Inferior parietal cortex (tissue), 1 donor: ENCODE measurements around the gene BLACAT1.
A peak's percentile ranks its signal among the peaks of the same experiment; 100 is the strongest.
"Not testable (repeated sequence)": the region's sequence is repeated elsewhere in the genome, so short reads cannot be mapped to it uniquely, and the experiment has no call there.

Experiments
- DNase-seq: peaks from one replicate; pipeline ENCODE4 v3.0.0-alpha.2; 2016; ENCODE audit errors: extremely low spot score

The BLACAT1 gene

GRCh38 chr1:205484985-205485967 lies 29.4 kb upstream of the BLACAT1 start:
- DNase-seq, result peak; percentile 92

DNA sequence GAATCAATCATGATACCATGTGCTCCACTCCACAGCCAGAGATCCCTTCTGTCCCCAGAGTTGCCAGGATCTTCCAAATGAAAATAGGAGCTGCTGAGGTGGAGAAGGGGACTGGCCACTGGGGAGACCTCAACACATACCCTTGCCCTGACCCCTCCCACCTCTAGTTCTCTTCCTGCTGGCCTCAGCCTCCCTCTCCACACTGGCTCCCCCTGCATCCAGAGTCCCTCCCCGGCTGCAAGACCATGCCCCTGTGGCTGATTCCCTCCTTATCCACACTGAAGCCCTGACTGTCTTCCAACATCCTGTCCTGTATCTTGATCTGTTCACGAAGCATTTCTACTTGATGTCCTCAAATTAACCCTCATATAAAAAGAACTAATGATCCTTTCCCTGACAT lies 27.5 kb upstream of the BLACAT1 start:
- no peak for DNase-seq

DNA sequence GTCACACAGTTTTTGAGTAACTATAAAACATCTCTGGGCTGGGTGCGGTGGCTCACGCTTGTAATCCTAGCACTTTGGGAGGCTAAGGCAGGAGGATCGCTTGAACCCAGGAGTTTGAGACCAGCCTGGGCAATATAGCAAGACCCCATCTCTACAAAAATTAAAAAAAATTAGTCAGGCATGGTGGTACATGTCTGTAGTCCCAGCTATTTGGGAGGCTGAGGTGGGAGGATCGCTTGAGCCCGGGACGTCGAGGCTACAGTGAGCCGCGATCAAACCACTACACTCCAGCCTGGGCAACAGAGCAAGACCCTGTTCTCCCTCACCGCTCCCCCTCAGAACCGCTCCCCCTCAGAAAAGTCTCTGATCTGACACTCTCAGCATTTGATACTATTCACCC lies 26.7 kb upstream of the BLACAT1 start:
- not testable (repeated sequence) for DNase-seq

- no peak for DNase-seq
Measured at GRCh38 chr1:205481629-205482151, 25.8 kb upstream of the BLACAT1 start.

DNA sequence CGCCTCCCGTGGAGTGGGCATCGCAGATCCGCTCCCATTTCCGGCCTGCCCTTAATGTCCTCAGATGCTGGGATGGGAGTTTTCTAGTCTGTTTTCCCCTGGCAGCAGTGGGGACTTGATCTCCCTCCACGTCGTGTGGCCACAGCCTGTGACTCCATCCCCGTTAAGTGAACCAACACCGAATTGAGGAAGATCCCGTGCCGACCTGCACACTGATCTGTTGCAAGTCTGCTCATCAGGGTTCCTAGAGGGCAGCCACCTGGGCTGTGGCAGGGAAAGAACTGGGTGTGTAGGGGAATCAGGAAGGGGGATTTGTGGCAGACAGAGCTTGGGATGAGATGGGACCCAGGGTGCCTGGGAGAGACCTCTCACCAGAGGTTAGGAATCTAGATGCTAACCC lies 25.4 kb upstream of the BLACAT1 start:
- DNase-seq, result no peak

GRCh38 chr1:205480349-205480985 lies 24.6 kb upstream of the BLACAT1 start:
- no peak for DNase-seq

DNA sequence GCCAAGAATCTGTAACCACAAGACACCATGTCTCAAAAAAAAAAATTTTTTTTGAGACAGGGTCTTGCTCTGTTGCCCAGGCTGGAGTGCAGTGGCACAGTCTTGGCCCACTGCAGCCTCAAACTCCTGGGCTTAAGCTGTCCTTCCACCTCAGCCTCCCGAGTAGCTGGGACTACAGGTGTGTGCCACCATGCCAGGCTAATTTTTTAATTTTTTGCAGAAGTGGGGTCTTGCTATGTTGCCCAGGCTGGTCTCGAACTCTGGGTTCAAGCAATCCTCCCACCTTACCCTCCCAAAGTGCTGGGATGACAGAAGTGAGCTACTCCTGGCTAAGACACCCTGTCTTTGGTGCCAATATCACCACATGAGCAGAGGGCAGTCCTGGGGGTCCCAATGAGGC lies 23.1 kb upstream of the BLACAT1 start:
- not testable (repeated sequence) for DNase-seq

- DNase-seq, result no peak
Measured at GRCh38 chr1:205477759-205478247, 22.0 kb upstream of the BLACAT1 start.

DNA sequence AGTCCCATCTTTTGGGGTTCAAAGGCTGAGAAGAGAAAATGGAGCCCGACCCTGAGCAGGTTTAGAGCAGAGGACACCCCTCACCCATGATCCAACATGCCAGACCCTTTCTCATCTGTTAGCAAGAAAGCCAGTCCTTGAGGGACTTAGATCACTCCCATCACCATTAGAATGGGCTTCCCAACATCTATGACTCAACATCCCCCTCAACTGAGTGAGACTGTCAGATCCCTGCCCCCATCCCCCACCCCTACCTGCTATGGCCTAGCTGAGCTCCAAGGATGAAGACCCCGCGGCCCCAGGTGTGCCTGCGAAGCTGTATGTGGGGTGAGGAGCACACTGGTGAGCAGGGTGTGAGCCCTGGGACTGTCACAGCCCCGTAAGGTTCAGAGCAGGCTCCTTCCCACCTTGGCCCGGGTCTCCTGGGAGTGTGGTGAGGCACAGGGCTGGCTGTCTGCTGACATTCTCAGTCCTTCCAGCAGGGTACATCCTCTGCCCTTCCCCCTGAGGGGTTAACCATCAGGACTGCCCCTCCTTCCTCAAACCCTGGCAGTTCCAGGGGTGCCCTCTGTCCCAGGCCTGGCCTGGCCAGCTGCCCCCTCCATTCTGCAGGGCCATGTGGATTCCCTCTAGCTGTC lies 21.4 kb upstream of the BLACAT1 start:
- DNase-seq, result no peak

DNA sequence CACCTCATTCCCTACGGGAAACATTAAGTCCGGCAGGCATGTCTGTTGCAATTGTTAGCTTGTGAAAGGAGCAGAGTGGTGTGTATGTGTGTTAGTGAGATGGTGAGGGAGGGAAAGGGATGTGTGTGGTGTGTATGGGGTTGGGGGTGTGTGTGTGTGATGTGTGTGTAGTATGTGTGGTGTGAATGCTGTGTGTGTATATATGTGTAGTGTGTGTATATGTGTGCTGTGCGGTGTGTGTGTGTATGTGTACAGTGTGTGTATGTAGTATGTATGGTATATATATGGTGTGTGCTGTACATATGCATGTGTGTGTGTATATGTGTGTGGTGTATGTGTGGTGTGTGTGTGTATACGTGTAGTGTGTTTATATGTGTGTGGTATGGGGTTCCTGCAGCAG lies 20.8 kb upstream of the BLACAT1 start:
- DNase-seq, result no peak

GRCh38 chr1:205475855-205476254 lies 20.0 kb upstream of the BLACAT1 start:
- no peak for DNase-seq

- DNase-seq, result no peak
Measured at GRCh38 chr1:205474571-205474970, 18.7 kb upstream of the BLACAT1 start.

DNA sequence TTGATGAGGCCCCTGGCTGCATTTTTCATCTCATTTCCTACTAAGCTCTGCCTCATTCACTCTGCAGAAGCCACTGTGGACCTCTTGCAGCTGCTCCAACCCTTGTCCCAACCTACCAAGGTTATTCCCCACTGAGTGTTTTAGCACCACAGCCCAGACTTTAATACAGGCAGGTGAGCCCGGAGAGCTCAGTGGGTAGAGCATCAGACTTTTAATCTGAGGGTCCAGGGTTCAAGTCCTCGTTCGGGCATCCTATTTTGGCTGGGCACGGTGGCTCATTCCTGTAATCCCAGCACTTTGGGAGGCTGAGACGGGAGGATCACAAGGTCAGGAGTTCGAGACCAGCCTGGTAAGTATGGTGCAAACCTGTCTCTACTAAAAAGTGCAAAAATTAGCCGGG lies 18.1 kb upstream of the BLACAT1 start:
- no peak for DNase-seq

- DNase-seq, result no peak
Measured at GRCh38 chr1:205473475-205473874, 17.6 kb upstream of the BLACAT1 start.

- no peak for DNase-seq
Measured at GRCh38 chr1:205472737-205473441, 17.0 kb upstream of the BLACAT1 start.

DNA sequence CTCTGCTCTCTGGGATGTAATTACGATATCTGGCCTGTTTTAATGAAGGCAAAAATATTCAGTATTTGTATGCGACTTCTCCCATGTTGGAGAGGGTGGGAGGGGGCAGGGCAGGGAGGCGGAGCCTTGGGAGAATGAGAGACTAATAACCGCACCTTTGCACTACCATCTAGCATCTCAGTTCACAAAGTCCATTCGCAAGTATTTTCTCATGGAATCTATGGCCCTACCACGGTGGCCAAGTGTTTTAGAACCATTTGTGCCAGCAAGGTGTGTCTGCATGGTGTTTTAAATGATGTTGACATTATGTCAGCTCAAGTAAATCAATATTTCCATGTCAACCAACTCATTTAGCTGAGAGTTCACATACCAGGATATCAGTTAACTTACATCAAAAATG lies 14.3 kb upstream of the BLACAT1 start:
- DNase-seq, result no peak

- no peak for DNase-seq
Measured at GRCh38 chr1:205466595-205467220, 10.9 kb upstream of the BLACAT1 start.

GRCh38 chr1:205465392-205465791 lies 9.5 kb upstream of the BLACAT1 start:
- DNase-seq, result no peak

- no peak for DNase-seq
Measured at GRCh38 chr1:205458777-205459566, 3.1 kb upstream of the BLACAT1 start.
